KG1 (cell line): Measurements from ENCODE around the gene CHCHD6.

Source experiments
- DNase-seq: peaks from one replicate; lab custom pipeline; 2025; lab: John Stamatoyannopoulos, UW

The CHCHD6 gene

DNA sequence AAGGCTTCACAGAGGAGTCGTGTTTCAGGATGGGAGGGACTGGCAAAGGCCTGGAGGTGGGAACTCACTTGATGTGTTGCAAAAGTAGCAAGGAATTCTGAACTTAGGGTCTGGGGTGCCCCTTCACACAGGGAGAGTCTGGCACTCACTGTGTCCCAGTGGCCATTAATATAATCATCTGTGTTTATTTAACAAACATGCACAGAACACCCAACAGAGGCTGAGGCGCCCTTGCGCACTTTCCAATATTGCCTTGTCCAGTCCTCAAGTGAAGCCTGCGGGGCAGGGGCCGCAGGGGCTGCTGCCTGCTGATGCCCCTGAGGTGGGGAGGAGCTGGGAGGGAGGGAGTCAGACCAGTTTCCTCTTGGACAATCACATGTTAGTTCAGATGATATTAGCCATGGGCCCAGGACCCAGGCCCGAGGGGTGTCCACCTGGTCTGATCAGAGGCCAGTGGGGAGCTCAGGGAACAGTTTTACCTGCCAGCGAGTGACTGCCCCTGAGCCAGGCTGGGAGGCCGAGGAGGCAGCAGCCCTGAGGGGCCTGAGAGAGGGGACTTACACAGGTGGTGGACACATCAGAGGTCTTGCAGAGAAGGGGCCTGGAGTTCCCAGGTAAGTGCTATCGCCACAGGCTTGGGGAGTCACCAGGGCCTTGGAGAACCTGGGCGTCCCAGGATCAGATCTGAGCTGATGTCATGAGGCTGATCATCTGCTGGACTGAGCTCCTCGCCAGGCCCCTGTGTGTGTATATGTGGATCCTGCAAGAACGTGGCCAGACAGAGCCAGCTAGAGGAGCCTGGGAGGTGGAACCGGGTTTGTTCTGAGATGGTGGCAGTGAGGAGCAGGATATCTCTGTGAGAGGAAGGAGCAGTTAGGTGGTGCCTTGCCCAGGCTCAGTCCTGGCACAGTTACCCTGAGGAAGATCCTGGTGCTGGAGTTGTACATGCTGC, 35.3 kb upstream of the CHCHD6 start:
- DNase-seq, result no peak

GRCh38 chr3:126671521-126671920, 32.5 kb upstream of the CHCHD6 start:
- no peak for DNase-seq

GRCh38 chr3:126672340-126672739, 31.7 kb upstream of the CHCHD6 start:
- no peak for DNase-seq

- DNase-seq, result no peak
Observed at GRCh38 chr3:126672741-126673140, 31.3 kb upstream of the CHCHD6 start.

DNA sequence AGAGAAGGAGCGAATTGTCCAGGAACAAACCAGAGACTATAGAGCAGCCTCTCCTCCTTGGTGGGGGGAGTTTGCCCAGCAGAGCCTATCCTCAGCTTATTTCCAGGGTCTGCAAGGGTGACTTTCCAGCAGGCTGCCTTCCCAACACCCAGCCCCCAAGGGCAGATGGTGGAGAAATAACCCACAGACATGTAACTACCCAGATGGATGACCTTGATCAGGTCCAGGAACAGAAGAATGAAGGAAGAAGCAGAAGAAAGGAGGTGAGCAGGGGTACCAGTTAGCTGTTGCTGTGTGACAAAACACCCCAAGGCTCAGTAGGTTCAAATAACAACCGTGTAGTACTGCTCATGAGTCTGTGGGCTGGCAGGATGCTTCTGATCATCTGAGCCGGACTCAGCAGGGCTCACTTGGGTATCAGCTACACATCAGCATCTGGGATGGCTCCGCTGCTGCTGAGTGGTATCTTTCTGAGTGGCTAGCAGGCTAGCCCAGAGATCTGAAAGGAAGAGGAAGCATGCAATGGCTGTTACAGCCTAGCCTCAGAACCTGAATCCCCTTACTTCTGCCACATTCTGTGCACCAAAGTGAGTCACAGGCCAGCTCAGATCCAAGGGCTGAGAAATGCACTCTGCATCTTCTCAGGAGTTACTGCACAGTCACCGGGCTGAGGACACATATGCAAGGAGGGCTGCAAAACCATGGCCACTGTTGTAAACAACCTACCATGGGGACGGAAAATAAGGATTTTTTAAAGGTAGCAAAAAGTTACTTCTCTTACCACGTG, 26.9 kb upstream of the CHCHD6 start:
- no peak for DNase-seq

GRCh38 chr3:126677862-126678503, 26.1 kb upstream of the CHCHD6 start:
- DNase-seq, result no peak

- no peak for DNase-seq
Observed at GRCh38 chr3:126678693-126679317, 25.2 kb upstream of the CHCHD6 start.

- DNase-seq, result peak; percentile 74
Observed at GRCh38 chr3:126679318-126679751, 24.7 kb upstream of the CHCHD6 start.

DNA sequence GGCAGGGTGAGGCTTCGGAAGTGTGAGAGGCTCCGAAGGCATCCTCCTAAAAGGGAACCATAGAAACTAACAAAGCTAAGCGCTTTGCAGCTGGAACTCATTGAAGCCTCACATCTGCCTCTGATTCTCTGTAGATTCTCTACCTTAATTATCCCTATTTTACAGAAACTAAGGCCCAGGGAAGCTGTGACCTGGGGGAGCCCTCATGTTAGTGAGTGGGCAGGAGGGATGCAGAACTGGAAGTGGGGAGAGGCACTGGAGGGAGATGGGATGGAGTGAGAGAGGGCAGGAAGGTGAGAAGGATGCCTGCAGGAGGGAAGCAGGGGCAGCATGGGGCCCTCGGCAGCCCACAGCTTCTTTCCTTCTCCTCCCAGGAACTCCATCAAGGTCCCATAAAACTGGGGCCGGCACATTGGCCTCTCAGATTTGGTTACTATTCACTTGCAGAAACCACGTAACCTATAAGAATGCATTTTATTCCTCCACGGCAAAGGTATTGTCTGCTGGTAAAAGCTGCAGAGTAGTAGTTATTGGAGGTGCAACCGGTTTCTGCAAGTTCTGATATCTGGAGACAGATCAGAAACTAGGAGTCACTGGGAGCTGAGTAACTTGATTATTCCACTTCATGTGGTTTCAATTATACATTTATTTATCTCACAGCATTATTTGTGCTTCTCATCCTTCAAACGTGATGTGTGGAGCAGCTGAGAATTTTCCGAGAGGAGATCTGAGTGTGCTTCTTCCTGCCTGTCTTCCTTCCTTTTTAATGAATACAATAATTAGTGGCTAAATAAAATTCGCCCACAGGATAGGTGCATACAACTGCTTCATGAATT, 24.0 kb upstream of the CHCHD6 start:
- no peak for DNase-seq

GRCh38 chr3:126680667-126681055, 23.4 kb upstream of the CHCHD6 start:
- DNase-seq, result no peak

DNA sequence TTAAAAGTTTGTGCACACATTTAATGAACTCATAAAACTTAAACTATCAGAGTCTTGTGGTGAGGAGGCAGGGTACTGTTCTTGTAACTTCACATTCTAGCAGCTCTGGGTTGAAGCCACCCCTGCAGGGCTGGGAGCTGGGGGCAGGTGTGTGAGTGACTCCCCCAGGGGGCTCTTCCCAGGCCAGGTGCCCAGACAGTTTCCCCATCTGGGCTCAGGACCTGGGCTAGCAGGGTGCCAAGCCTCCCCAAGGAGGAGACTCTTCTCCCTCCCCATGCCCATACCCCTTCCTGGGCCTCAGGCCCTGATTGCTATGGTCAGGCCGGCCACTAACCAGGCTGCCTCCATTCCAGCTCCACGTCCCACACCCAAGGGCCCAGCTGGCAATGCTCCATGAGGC, 22.0 kb upstream of the CHCHD6 start:
- no peak for DNase-seq

- no peak for DNase-seq
Observed at GRCh38 chr3:126683069-126683468, 21.0 kb upstream of the CHCHD6 start.

- DNase-seq, result no peak
Observed at GRCh38 chr3:126684218-126684751, 19.8 kb upstream of the CHCHD6 start.

GRCh38 chr3:126685021-126685420, 19.0 kb upstream of the CHCHD6 start:
- no peak for DNase-seq

DNA sequence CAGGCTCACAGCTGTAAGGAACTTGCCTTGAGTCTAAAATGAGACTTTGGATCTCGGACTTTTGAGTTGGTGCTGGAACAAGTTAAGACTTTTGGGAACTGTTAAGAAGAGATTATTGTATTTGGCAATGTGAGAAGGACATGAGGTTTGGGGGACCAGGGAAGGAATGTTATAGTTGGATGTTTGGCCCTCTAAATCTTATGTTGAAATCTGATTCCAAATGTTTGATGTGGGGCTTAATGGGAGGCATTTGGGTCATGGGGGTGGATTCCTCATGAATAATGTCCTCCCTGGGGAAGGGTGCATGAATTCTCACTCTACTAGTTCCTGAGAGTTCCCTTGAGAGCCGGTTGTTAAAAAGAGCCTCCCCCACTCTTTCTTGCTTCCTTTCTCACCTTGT, 18.5 kb upstream of the CHCHD6 start:
- DNase-seq, result no peak

- no peak for DNase-seq
Observed at GRCh38 chr3:126691765-126692164, 12.3 kb upstream of the CHCHD6 start.

GRCh38 chr3:126692858-126693257, 11.2 kb upstream of the CHCHD6 start:
- no peak for DNase-seq

- DNase-seq, result no peak
Observed at GRCh38 chr3:126693921-126694320, 10.1 kb upstream of the CHCHD6 start.

DNA sequence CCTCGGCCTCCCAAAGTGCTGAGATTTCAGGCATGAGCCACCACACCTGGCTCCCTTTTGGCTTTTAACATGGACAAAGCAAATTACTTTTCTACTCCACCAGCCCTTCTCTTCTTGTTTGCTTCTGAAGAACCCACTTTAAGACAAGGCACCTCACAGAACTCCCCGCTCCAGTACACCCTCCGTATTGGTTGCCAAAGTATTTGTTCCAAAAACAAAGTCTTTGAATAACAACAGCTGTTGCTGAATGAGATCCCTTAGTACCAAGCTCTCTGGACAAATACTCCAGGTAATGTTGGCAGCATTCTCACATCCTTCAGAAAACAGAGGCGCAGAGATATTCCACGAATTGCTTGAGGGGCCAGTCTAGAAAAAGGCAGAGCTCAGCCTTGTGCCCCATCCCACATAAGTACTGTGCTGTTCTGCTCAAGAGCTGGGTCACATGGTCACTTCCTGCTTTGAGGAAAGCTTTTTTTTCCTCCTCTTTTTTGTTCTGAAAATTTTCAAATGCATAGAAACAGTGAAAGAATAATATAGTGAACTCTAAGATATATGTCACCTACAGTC, 7.3 kb upstream of the CHCHD6 start:
- DNase-seq, result no peak

GRCh38 chr3:126699011-126699410, 5.0 kb upstream of the CHCHD6 start:
- DNase-seq, result no peak
